Stimulated activated CD4-positive, alpha-beta T cell treated with anti-CD3 and anti-CD28 coated beads, Interleukin-12 subunit alpha, Interleukin-12 subunit beta, amount 100 ng/mL, for 24 hours (primary cell): Measurements from ENCODE around the gene GPER1.

Source experiments
- DNase-seq, 2 experiments: peaks; one replicate each; pipeline ENCODE4 v3.0.0-alpha.2; 2020; ENCODE audit warnings: low read depth in 2 of 2

The GPER1 gene

GRCh38 chr7:1053816-1054370 is 34.0 kb upstream of the GPER1 start:
- DNase-seq = no peak

- DNase-seq = no peak
These were observed 33.5 kb upstream of the GPER1 start for GRCh38 chr7:1054438-1054837.

DNA sequence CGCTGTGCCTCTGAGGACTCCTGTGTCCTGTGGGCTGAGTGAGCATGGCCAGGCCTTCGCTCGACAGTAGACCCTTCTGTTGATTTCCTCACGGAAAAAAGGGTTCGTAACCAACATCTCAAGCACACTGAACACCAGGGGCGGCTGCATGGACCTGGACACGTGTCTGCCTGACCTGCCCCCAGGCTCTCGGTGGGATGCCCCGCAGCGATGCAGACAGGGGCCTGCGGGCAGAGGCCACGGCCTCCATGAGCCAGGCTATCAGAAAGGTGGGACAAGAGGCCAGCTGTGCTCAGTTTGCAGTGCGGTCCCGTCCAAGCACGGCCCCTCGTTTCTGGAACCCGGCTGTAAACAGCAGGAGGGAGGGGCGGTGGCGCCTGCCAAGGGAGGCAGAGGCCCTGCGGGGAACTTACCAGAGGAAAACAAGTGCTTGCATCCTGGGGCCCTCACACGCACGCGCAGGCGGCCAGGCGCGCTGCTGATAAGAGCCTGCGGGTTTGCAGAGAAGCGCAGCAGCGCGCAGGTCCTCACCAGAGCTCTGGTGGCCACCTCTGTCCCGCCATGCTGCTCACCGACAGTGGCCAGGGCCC is 33.0 kb upstream of the GPER1 start:
- peak; percentile 20 to 28 for DNase-seq

DNA sequence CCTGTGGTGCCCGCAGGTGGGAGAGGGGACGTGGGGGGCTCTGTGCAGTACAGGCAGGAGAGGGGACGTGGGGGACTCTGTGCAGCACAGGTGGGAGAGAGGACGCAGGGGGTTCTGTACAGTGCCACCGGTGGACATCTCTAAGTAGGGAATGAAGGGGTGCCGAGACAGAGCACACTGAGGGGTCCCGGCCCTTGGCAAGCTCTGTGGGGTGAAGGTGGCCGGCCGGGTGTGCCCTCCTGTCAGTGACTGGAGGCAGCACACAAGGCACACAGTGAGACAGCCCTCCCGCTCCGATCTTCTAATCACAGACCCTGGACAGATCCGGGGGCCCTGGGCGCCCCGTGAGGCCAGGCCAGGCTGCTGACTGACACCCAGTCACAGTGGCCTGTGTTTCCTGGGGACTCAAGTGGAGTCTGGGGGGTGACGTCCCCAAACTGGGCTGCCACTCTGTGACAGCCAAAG is 32.4 kb upstream of the GPER1 start:
- no peak for DNase-seq

GRCh38 chr7:1055956-1056784 is 31.7 kb upstream of the GPER1 start:
- no peak for DNase-seq

- no peak for DNase-seq
These were observed 31.0 kb upstream of the GPER1 start for GRCh38 chr7:1056785-1057410.

DNA sequence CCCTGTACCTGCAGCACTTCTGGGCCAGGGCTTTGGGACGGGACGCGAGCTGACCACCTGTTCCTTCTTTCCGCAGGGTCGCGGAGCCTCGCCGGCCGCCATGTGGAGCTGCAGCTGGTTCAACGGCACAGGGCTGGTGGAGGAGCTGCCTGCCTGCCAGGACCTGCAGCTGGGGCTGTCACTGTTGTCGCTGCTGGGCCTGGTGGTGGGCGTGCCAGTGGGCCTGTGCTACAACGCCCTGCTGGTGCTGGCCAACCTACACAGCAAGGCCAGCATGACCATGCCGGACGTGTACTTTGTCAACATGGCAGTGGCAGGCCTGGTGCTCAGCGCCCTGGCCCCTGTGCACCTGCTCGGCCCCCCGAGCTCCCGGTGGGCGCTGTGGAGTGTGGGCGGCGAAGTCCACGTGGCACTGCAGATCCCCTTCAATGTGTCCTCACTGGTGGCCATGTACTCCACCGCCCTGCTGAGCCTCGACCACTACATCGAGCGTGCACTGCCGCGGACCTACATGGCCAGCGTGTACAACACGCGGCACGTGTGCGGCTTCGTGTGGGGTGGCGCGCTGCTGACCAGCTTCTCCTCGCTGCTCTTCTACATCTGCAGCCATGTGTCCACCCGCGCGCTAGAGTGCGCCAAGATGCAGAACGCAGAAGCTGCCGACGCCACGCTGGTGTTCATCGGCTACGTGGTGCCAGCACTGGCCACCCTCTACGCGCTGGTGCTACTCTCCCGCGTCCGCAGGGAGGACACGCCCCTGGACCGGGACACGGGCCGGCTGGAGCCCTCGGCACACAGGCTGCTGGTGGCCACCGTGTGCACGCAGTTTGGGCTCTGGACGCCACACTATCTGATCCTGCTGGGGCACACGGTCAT is 30.3 kb upstream of the GPER1 start:
- no peak for DNase-seq

DNA sequence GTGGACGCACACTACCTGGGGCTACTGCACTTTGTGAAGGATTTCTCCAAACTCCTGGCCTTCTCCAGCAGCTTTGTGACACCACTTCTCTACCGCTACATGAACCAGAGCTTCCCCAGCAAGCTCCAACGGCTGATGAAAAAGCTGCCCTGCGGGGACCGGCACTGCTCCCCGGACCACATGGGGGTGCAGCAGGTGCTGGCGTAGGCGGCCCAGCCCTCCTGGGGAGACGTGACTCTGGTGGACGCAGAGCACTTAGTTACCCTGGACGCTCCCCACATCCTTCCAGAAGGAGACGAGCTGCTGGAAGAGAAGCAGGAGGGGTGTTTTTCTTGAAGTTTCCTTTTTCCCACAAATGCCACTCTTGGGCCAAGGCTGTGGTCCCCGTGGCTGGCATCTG is 29.6 kb upstream of the GPER1 start:
- DNase-seq = no peak

DNA sequence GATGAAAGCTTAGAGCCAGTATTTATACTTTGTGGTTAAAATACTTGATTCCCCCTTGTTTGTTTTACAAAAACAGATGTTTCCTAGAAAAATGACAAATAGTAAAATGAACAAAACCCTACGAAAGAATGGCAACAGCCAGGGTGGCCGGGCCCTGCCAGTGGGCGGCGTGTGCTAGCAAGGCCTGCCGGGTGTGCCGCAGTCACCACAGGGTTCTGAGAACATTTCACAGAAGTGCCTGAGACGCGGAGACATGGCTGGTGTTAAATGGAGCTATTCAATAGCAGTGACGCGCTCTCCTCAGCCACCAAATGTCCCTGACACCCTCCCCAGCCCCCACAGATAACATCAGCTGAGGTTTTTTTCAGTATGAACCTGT is 29.1 kb upstream of the GPER1 start:
- DNase-seq = no peak

- no peak for DNase-seq
These were observed 28.5 kb upstream of the GPER1 start for GRCh38 chr7:1059200-1060091.

GRCh38 chr7:1060315-1061072 is 27.4 kb upstream of the GPER1 start:
- DNase-seq = no peak

- DNase-seq = no peak
These were observed 26.7 kb upstream of the GPER1 start for GRCh38 chr7:1061180-1061579.

DNA sequence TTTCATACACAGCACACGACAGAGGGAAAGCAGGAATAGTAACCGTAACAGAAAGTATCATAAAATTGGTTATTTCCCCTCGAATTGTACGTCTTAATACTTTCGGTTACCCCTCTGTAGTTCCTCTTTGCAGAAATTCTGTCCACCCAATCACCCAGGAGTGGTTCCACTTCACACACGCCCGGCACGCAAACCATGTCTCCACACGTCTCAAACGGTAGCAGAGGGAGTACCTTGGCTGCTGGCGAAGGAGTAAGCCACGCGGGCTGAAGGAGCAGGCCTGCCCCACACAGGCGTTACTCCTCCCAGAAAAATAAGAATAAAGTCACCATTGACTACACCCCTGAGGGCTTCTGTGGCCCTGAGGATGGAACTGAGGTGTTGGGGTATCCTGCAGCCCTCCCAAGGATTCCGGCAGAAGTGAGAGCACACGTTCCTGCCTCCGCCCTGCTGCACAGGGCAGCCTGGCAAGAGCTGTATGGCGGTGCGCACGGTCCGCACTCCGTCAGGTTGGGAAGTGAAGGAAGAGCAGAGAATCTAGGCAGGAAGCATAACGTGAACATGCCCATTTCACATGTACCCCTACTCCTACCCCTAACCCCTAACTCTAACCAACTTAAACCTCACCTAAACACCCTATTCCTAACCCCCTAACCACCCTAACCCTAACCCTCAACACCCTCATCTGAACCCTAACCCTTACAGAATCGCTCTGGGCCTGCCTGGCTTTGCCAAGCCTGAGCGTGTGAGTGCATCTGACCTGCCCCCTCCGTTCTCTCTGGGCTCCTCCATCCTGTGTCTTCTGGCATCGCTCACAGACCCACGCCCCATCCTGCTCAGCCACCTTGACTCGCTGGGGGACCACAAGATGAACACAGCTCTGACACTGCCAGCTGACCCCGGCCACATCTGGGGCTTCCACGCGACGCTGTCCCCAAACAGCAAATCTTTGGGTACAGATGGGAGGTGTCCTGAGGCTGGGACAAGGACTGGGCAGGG is 25.3 kb upstream of the GPER1 start:
- no peak for DNase-seq

DNA sequence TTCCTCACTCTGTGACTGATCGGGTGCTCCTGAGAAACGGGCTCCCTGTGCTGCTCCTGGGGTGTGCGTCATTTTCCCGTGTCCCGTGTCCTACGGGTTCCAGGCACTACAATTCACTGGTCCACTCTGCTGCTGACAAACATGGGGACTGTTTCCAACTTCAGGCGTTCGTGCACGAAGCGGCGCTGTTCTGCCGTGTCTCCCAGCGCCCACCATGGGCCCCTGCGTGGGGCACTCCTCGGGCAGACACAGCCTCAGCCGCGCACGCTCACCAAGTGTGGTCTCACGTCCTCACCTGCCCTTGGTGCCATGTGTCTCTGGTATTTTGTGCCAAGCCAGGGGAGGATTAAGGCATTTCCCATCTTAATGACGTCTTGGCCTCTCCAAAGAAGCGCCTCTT is 24.6 kb upstream of the GPER1 start:
- no peak for DNase-seq

DNA sequence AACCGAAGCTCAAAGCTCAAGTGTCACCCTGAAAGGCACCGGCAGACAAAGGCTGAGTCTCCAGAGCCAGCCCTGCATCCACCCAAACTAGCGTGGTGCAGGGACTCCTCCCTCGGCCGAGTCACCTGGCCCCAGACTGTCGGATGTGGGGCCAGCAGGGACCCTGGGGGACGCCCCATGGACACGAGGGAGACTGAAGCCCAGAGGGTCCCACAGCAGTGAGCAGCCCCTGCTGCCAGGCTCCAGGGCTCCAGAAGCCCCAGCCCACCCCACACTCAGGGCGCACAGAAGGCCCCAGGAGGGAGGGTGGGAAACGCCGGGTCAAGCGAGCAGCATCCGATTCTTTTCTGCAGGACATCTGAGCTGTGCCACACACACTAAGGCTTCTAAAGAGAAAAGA is 23.3 kb upstream of the GPER1 start:
- DNase-seq = no peak

DNA sequence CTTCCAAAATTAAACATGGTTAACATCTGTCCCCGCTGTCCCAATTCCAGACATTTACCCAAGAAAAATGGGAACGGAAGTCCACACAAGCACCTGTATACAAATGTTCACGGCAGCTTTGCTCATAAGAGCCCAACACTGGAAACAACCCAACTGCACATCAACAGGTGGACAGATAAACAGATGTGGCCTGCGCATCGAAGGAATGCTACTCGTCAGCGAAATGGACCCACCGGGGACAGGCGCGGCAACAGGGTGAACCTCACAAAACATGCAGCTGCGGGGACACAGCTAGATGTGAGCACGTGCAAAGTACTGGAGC is 22.7 kb upstream of the GPER1 start:
- DNase-seq = no peak

DNA sequence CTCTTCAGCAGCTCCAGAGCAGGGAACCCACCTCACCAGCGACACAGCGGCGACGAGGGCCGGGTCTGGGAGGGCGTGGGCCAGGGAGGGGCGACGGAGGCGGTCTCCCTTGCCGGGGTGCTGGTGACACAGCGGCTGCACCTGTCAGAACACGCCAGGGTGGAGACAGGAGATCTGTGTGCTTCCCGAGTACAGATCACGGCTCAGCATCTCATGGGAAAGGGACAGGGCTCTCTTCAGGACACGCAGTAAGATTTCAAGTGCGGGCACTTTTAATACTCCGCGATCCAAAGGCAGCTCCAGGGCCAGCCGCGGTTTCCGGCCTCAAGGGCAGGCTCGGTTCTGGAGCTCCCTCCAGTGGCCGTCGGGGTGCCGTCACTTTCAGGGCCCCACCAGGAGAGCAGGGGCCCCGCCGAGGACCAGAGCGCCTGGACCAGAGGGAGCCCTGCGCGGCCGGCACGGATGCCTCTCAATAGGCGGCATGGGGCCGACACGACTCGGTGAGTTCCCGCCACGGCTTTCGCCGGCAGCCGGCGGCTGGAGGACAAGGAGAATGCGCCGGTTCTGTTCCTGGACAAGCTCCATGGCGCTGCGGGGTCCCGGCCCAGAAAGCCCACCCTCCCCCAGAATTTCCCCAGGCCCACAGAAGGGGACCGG is 22.2 kb upstream of the GPER1 start:
- peak; percentile 52 to 81 for DNase-seq

- no peak for DNase-seq
These were observed 21.7 kb upstream of the GPER1 start for GRCh38 chr7:1066242-1066588.
